ENCODE measurements around the gene COX4I1. TPM values are rescaled to one million over a fixed set of nuclear protein-coding genes. Genes with fewer than 3 reads are reported as not detected.

Gene COX4I1
- total RNA-seq, 2 donors from 2014 or later, result 345 to 562 TPM

DNA sequence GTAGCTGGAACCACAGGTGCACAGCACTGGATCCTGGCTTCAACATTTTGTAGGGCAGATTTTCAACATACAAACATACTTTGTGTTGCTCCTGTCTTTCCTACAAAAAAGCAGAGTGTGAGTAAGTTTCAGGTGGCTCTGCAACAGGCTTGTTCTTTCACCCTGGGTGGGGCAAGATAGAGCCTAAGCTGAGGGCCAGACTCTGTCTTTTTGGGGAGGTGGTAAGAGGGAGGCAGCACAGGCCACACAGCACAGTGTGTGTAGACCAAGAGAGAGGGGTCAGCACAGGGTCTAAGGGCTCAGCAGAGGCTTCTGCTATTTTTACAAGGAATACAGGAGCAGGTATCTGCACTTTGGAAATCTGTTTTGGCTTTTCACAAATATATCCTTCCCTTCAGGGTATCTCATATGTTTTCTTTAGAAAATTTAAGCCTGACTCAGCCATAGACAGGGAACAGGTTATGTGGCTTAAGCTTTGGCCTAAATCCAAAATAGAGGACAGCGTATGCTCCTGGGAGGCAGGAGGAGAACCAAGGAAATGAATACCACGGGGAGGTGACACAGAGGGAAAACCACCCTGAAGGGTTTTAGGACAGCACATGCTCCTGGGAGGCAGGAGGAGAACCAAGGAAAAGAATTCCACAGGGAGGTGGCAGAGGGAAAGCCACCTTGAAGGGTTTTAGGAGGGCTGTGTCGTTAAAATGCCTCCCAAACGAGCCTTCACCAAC lies 21.7 kb upstream of the COX4I1 start:
- WGBS, result 25% methylated on average over 4 of the region's 4 CpGs
- Histone ChIP-seq H3K4me1 (replicated peaks) (peaks cover 5% of the 10 kb centered on the region), H3K4me3 (no peak overlapping the region), H3K27ac (peak overlapping the region; percentile 28 to 51), H3K36me3 (no peaks in the 10 kb centered on the region), H3K27me3 (replicated peaks; ENCODE audit: insufficient read depth) (no peaks in the 10 kb centered on the region), H3K9me3 (no peaks in the 10 kb centered on the region)
- TF ChIP-seq, protein P1, sequence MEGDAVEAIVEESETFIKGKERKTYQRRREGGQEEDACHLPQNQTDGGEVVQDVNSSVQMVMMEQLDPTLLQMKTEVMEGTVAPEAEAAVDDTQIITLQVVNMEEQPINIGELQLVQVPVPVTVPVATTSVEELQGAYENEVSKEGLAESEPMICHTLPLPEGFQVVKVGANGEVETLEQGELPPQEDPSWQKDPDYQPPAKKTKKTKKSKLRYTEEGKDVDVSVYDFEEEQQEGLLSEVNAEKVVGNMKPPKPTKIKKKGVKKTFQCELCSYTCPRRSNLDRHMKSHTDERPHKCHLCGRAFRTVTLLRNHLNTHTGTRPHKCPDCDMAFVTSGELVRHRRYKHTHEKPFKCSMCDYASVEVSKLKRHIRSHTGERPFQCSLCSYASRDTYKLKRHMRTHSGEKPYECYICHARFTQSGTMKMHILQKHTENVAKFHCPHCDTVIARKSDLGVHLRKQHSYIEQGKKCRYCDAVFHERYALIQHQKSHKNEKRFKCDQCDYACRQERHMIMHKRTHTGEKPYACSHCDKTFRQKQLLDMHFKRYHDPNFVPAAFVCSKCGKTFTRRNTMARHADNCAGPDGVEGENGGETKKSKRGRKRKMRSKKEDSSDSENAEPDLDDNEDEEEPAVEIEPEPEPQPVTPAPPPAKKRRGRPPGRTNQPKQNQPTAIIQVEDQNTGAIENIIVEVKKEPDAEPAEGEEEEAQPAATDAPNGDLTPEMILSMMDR (IDR thresholded peaks at IDR 0.05), result no peak
- no peak for TF ChIP-seq POLR2A (IDR thresholded peaks at IDR 0.05)
- TF ChIP-seq POLR2AphosphoS5 (IDR thresholded peaks at IDR 0.05), result peak; percentile 72
- peak; percentile 22 for DNase-seq (ENCODE audit: low spot score)
- intact Hi-C loops (cut with DNase I), result no loop called here

DNA sequence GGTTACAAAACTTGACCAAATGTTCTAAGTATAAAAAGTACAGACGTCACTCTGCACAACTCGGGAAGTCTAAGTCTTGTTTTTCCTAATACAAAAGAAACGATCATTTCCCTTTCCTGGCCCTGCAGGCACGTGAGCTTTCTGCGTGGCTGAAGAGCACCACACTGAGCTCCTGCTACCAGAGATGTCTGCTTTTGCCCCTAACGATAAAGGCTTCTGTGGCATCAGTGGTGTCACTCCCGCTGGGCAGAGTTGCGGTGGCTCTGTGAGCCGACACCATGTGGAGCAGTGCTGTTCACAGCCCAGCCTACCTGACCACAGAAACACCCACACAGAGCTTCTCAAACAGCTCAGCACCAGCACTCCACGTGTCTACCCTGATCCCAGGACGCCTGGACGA lies 20.6 kb upstream of the COX4I1 start:
- Histone ChIP-seq H3K27ac (no peak overlapping the region), H3K4me1 (replicated peaks) (peaks cover 5% of the 10 kb centered on the region), H3K27me3 (replicated peaks; ENCODE audit: insufficient read depth) (no peaks in the 10 kb centered on the region), H3K9me3 (no peaks in the 10 kb centered on the region), H3K36me3 (no peaks in the 10 kb centered on the region), H3K4me3 (no peak overlapping the region)
- 85% methylated on average over 12 of the region's 12 CpGs for WGBS
- intact Hi-C loops (cut with DNase I), result no loop called here
- DNase-seq (ENCODE audit: low spot score), result no peak
- no peak for TF ChIP-seq POLR2AphosphoS5 (IDR thresholded peaks at IDR 0.05)
- TF ChIP-seq, protein P1 (IDR thresholded peaks at IDR 0.05), result no peak
- TF ChIP-seq POLR2A (IDR thresholded peaks at IDR 0.05), result no peak

DNA sequence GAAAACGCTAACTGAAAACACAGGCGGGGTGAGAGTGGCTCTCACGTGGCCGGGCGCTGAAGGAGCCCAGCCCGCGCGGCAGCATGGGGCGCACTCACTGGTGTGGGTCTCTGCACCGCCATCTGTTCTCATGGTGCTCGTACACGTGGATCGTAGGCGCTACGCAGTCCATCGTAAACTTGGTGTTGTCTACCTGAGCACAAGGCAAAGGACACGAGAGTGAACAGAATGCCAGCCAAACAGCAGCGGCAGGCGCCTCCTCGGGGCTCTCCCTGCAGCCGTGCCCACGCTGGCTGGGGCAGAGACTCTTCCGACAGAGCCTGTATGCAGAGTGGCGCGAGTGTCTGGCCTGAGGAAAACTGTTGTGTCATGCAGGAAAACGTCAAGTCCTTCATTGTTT lies 19.2 kb upstream of the COX4I1 start:
- 88% methylated on average over 26 of the region's 26 CpGs for WGBS
- Histone ChIP-seq H3K27ac (no peak overlapping the region), H3K4me1 (replicated peaks) (peaks cover 5% of the 10 kb centered on the region), H3K9me3 (no peaks in the 10 kb centered on the region), H3K4me3 (no peak overlapping the region), H3K36me3 (no peaks in the 10 kb centered on the region), H3K27me3 (replicated peaks; ENCODE audit: insufficient read depth) (no peaks in the 10 kb centered on the region)
- no peak for TF ChIP-seq POLR2AphosphoS5 (IDR thresholded peaks at IDR 0.05)
- no peak for TF ChIP-seq POLR2A (IDR thresholded peaks at IDR 0.05)
- TF ChIP-seq, protein P1 (IDR thresholded peaks at IDR 0.05), result no peak
- intact Hi-C loops (cut with DNase I), result no loop called here
- no peak for DNase-seq (ENCODE audit: low spot score)

DNA sequence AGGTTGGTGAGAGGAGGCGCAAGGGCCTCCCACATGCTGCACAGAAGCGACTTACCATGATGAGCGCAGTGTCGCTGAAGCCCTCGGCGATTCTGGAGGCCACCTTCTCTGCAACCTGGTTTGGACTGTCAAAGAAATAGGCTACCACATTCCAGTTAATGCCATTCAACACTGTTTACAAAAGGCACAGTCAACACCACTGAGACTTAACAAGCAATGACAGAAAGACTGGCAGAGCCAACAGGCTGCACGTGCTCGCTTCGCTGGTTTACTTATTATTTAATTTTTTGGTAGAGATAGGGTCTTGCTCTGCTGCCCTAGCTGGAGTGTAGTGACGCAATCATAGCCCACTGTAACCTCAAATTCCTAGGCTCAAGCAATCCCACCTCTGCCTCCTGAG lies 18.3 kb upstream of the COX4I1 start:
- peak overlapping the region in 1 of 2 donors; percentile 44 for H3K27ac ChIP-seq
- no peaks in the 10 kb centered on the region for H3K36me3 ChIP-seq
- TF ChIP-seq POLR2A (IDR thresholded peaks at IDR 0.05), result no peak
- TF ChIP-seq, protein P1 (IDR thresholded peaks at IDR 0.05), result no peak
- peak; percentile 69 for TF ChIP-seq POLR2AphosphoS5 (IDR thresholded peaks at IDR 0.05)
- peaks cover 5% of the 10 kb centered on the region for H3K4me1 ChIP-seq (replicated peaks)
- intact Hi-C loops (cut with DNase I), result no loop called here
- no peaks in the 10 kb centered on the region for H3K27me3 ChIP-seq (replicated peaks; ENCODE audit: insufficient read depth)
- no peak overlapping the region for H3K4me3 ChIP-seq
- peak; percentile 49 for DNase-seq (ENCODE audit: low spot score)
- WGBS, result 80% methylated on average over 10 of the region's 10 CpGs
- H3K9me3 ChIP-seq, result no peaks in the 10 kb centered on the region
